Activated naive CD4-positive, alpha-beta T cell treated with anti-CD3 and anti-CD28 coated beads for 36 hours (primary cell): ENCODE data around the gene PEX11G. TPM values are rescaled to one million over a fixed set of nuclear protein-coding genes. Genes with fewer than 3 reads are reported as not detected.

Experiments used
- CTCF ChIA-PET: fragments of 350-600 bp; sonication (Branson Sonifier 250); formaldehyde crosslinking; loops from one replicate; lab custom pipeline; 2021; ENCODE audit warnings: antibody characterized with exemption; lab: Charles Lee
- DNase-seq: peaks from one replicate; pipeline ENCODE4 v3.0.0-alpha.2; 2020
- H3K27ac Mint-ChIP-seq: one replicate; pipeline ENCODE4 v1.8.0; 2021; ENCODE audit warnings: mild to moderate bottlenecking, mixed read lengths
- H3K27me3 Mint-ChIP-seq: one replicate; pipeline ENCODE4 v1.8.0; 2021; ENCODE audit warnings: low read depth, mixed read lengths
- H3K36me3 Mint-ChIP-seq: one replicate; pipeline ENCODE4 v1.8.0; 2021; ENCODE audit warnings: low read depth, mixed read lengths
- H3K4me1 Mint-ChIP-seq: one replicate; pipeline ENCODE4 v1.8.0; 2021; ENCODE audit warnings: low read depth, mixed read lengths
- H3K4me3 Mint-ChIP-seq: one replicate; pipeline ENCODE4 v1.8.0; 2021; ENCODE audit warnings: mild to moderate bottlenecking, moderate library complexity, mixed read lengths
- H3K9me3 Mint-ChIP-seq: one replicate; pipeline ENCODE4 v1.8.0; 2021; ENCODE audit warnings: mixed read lengths
- intact Hi-C: fragments of 100-400 bp; cut with micrococcal nuclease; formaldehyde crosslinking; loops from one replicate; pipeline ENCODE4 v1.15.1; 2023
- total RNA-seq, 2 experiments: library from RNA; stranded (reverse); gene quantifications; one replicate each; pipeline ENCODE4 v1.2.3, GENCODE V29; 2021

The PEX11G gene
- total RNA-seq, 2 experiments from 2014 or later: 0.86 to 1.1 TPM

DNA sequence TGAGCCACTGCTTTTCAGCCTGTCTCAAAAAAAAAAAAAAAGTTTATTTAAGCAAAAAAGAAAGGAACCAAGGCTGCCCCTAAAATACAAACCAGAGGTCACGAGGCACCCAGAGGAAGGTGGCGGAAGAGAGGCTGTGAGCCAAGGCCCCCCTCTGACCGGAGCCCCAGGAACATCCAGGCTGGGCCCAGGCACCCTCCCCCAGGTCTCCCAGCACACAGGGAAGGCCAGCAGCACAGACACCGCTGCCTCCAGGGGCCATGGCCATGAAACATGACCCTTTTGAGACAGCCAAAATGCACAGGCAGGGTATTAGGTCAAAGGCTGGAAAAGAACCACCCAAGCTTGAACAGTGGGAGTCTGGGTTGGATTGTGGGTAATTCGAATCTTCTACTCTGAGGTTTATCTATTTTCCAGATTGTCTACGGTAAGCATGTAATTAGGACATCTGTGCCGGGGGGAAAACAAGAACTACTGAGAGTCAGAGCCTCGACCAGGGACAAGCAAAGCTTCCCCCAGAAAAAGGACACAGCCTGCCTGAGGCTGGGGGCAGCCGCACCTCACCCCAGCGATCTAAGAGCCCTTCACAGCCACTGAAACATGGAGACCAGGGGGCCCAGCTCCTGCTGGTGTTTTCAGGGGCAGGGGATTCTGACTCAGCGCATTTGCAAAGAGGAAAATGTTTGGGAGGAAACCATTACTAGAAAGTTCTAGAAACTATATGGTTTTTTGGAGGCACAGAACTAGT is 8.4 kb downstream of the PEX11G start:
- no peak for DNase-seq
- Mint-ChIP-seq H3K4me1 (peaks cover 5% of the 10 kb centered on the region), H3K36me3 (no peaks in the 10 kb centered on the region), H3K4me3 (no peak overlapping the region), H3K27me3 (no peaks in the 10 kb centered on the region), H3K27ac (no peak overlapping the region), H3K9me3 (no peaks in the 10 kb centered on the region)
- CTCF ChIA-PET: no interaction called here
- intact Hi-C loops: no loop called here

- DNase-seq: no peak
- no peak overlapping the region for H3K4me3 Mint-ChIP-seq
- H3K36me3 Mint-ChIP-seq: no peaks in the 10 kb centered on the region
- no peaks in the 10 kb centered on the region for H3K27me3 Mint-ChIP-seq
- H3K27ac Mint-ChIP-seq: no peak overlapping the region
- H3K4me1 Mint-ChIP-seq: peaks cover 5% of the 10 kb centered on the region
- intact Hi-C loops: no loop called here
- CTCF ChIA-PET: no interaction called here
- H3K9me3 Mint-ChIP-seq: no peaks in the 10 kb centered on the region
Measured at GRCh38 chr19:7478843-7479227, 10.0 kb downstream of the PEX11G start.

GRCh38 chr19:7478173-7478842 is 10.5 kb downstream of the PEX11G start:
- CTCF ChIA-PET: no interaction called here
- Mint-ChIP-seq H3K9me3 (no peaks in the 10 kb centered on the region), H3K27ac (no peak overlapping the region), H3K27me3 (no peaks in the 10 kb centered on the region), H3K36me3 (no peaks in the 10 kb centered on the region), H3K4me3 (no peak overlapping the region), H3K4me1 (peaks cover 4% of the 10 kb centered on the region)
- DNase-seq: no peak
- intact Hi-C loops: no loop called here

DNA sequence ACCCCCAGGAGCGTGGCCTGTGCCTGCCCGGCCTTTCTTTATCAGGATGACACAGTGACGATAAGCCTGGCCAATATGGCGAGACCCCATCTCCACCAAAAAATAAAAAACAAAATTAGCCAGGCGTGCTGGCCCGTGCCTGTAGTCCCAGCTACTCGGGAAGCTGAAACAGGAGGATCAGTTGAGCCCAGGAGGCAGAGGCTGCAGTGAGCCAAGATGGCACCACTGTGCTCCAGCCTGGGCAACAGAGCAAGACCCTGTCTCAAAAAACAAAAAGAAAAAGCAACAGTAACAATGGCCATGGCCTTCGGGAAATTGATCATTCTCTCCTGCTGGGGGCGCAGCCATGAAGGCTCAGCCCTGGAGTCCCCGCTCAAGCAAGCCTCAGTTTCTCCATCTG is 11.1 kb downstream of the PEX11G start:
- no peaks in the 10 kb centered on the region for H3K36me3 Mint-ChIP-seq
- no peaks in the 10 kb centered on the region for H3K4me1 Mint-ChIP-seq
- CTCF ChIA-PET: no interaction called here
- H3K27me3 Mint-ChIP-seq: no peaks in the 10 kb centered on the region
- intact Hi-C loops: no loop called here
- DNase-seq: no peak
- H3K9me3 Mint-ChIP-seq: no peaks in the 10 kb centered on the region
- no peak overlapping the region for H3K27ac Mint-ChIP-seq
- no peak overlapping the region for H3K4me3 Mint-ChIP-seq

DNA sequence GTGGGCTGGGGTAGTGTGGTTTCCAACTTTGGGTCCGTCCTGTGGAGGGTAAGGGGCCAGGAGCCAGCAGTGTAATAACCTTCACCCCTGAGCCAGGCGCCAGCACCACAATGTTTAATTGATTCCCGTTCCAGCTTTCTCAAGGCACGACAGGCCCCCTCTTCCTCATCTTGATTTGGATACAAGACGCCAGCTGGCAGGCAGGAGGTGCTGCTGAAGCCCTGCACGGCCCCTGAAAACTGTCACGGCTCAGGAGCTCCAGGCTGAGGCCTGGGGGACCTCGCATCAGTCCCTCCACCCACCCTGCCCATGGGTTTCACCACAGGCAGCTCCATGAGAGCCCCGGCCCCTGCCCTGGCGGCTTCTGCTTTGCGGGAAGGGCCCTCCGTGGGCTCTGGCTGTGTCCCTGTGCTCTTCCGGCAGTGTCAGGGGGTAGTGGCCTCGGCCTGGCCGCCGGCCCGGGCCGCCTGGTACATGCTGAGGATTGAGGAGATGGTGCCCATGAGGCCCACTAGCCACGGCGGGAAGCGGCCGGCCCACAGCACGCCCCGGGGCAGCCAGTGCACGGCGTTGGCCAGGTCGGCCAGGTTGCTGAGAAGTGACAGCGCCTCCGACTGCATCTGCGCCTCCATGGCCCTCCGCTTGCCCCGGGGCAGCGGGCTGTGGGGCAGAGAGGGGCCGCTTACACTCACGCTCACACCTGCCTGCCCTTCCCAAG is 11.9 kb downstream of the PEX11G start:
- Mint-ChIP-seq H3K27me3 (no peaks in the 10 kb centered on the region), H3K27ac (no peak overlapping the region), H3K36me3 (no peaks in the 10 kb centered on the region), H3K4me3 (no peak overlapping the region), H3K4me1 (no peaks in the 10 kb centered on the region), H3K9me3 (no peaks in the 10 kb centered on the region)
- DNase-seq: no peak
- intact Hi-C loops: no loop called here
- CTCF ChIA-PET: no interaction called here

- no peaks in the 10 kb centered on the region for H3K36me3 Mint-ChIP-seq
- H3K4me3 Mint-ChIP-seq: no peak overlapping the region
- H3K9me3 Mint-ChIP-seq: no peaks in the 10 kb centered on the region
- DNase-seq: no peak
- H3K27me3 Mint-ChIP-seq: no peaks in the 10 kb centered on the region
- CTCF ChIA-PET: no interaction called here
- H3K27ac Mint-ChIP-seq: no peak overlapping the region
- no peaks in the 10 kb centered on the region for H3K4me1 Mint-ChIP-seq
- intact Hi-C loops: no loop called here
Measured at GRCh38 chr19:7476241-7476640, 12.6 kb downstream of the PEX11G start.

DNA sequence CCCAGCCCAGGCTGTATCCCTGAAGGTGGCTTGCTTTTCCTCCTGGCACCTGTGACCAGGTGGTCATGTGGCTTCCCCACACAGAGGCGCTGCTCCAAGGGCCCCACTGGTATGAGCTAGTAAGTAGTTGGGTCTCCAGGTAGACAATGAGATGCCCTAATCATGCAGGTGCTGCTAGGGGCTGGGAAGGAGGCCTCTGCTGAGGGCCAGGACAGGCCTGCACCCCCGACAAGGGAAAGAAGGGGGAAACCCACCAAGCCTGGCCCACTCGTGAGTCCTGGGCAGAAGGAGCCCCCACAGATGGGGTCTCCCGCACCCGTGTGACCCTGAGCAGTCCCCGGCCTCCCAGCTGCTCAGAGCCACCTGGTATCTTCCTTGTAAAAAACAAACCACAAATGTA is 13.2 kb downstream of the PEX11G start:
- intact Hi-C loops: no loop called here
- H3K9me3 Mint-ChIP-seq: no peaks in the 10 kb centered on the region
- no peaks in the 10 kb centered on the region for H3K36me3 Mint-ChIP-seq
- DNase-seq: no peak
- CTCF ChIA-PET: no interaction called here
- H3K4me1 Mint-ChIP-seq: no peaks in the 10 kb centered on the region
- H3K27ac Mint-ChIP-seq: no peak overlapping the region
- H3K4me3 Mint-ChIP-seq: no peak overlapping the region
- H3K27me3 Mint-ChIP-seq: no peaks in the 10 kb centered on the region

DNA sequence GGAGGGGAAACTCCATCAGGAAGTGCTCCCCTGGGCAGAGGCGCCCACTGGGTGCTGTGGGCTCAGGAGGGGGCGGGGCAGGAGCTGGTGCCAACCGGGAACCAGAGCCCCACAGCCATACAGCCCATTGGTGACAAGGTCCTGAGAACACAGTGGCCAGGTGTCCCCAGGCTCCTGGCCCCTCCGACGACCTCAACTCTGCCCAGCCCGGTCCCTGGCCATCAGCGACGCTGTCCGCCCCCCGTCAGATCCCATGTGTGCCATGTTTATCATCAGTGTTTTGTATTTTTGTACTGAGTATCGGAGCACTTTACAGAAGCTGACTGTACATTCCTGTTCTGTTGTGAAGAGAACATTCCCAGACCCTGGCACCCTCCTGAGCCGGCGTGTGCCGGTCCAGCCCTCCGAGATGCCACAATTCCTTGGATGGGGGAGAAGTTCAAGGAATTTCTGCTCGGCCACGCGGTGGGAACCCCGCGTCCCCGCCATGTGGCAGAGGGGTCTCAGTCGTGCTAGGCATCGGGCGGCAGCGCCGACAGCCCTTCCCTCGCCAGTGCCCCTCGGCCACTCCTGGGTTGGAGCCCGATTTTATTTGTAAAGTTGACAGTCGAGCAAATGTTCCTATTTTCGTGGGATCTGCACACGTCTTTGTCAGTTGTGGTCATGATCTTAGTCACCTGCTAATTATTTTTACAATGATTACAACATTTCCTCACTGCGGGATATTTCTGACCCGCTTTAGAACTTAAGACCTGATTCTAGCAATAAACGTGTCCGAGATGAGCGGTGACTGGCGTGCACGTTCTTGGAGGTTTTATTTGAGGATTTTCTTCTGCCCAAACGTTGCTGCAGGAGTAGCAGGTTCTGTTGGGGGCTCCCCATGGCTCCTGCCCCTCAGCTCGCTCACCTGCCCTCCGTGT is 16.9 kb downstream of the PEX11G start:
- H3K9me3 Mint-ChIP-seq: no peaks in the 10 kb centered on the region
- no peak overlapping the region for H3K4me3 Mint-ChIP-seq
- H3K27me3 Mint-ChIP-seq: no peaks in the 10 kb centered on the region
- CTCF ChIA-PET: no interaction called here
- H3K4me1 Mint-ChIP-seq: no peaks in the 10 kb centered on the region
- DNase-seq: no peak
- no peak overlapping the region for H3K27ac Mint-ChIP-seq
- H3K36me3 Mint-ChIP-seq: peaks cover 3% of the 10 kb centered on the region
- intact Hi-C loops: no loop called here

DNA sequence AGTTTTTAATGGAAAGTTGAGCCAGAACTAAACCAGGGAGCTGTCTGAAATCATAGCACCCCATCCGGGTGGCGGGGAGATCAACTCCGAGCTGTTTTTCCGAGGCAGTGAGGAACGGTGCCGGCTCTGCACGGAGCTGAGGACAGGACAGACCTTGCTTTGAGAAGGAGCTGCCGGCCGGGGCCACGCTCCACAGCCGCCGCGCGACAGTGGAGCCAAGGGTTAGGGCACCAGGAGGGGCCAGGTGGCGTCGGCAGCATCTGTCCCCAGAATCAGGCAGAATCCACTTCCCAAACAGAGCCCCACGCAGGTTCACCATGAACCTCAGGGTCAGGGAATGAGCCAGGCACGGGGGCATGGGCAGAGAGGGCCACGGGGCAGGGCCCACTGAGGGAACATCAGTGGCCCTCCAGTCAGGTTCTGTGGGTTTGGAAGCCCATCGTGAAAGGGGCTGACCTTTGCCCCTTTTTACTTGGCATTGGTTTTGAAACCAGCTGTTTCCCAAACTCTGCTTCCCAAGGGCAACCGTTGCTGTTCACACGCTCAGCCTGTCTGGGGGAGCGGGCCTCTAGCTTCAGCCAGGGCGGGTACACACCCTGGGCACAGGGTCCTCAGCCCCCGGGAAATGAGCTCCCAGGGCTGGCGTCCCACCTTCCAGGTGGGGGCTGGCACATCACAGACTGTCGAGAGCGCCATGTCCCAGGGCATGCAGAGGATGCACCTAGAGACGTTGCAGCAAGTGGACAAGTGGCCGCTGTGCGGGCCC is 18.1 kb downstream of the PEX11G start:
- CTCF ChIA-PET: no interaction called here
- H3K27ac Mint-ChIP-seq: no peak overlapping the region
- no peaks in the 10 kb centered on the region for H3K27me3 Mint-ChIP-seq
- no peaks in the 10 kb centered on the region for H3K4me1 Mint-ChIP-seq
- H3K9me3 Mint-ChIP-seq: no peaks in the 10 kb centered on the region
- no peak overlapping the region for H3K4me3 Mint-ChIP-seq
- DNase-seq: no peak
- intact Hi-C loops: no loop called here
- H3K36me3 Mint-ChIP-seq: peaks cover 3% of the 10 kb centered on the region

GRCh38 chr19:7469669-7470285 is 19.1 kb downstream of the PEX11G start:
- H3K4me1 Mint-ChIP-seq: no peaks in the 10 kb centered on the region
- no peak overlapping the region for H3K4me3 Mint-ChIP-seq
- no peak overlapping the region for H3K27ac Mint-ChIP-seq
- peaks cover 3% of the 10 kb centered on the region for H3K36me3 Mint-ChIP-seq
- no peaks in the 10 kb centered on the region for H3K27me3 Mint-ChIP-seq
- intact Hi-C loops: no loop called here
- CTCF ChIA-PET: interaction anchor here (0.6 kb wide), 1 partner anchor 98 kb away, joined by 3 read pairs; no protein-coding TSS in a partner anchor
- no peak for DNase-seq
- H3K9me3 Mint-ChIP-seq: no peaks in the 10 kb centered on the region

DNA sequence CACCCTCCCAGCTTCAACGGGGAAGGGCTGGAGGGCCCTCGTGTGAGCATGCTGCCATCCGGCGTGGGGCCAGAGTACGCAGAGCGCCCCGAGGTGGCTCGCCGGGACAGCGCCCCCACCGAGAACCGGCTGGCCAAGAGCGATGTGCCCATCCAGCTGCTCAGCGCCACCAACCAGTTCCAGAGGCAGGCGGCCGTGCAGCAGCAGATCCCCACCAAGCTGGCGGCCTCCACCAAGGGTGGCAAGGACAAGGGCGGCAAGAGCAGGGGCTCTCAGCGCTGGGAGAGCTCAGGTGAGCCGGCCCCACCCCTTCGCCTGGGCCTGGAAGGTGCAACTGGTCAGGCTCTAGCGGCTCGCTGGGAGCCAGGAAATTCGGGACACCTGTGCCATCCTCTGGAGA is 20.0 kb downstream of the PEX11G start:
- intact Hi-C loops: no loop called here
- CTCF ChIA-PET: no interaction called here
- no peaks in the 10 kb centered on the region for H3K9me3 Mint-ChIP-seq
- H3K4me1 Mint-ChIP-seq: no peaks in the 10 kb centered on the region
- no peak overlapping the region for H3K27ac Mint-ChIP-seq
- H3K36me3 Mint-ChIP-seq: peaks cover 5% of the 10 kb centered on the region
- no peak for DNase-seq
- no peak overlapping the region for H3K4me3 Mint-ChIP-seq
- no peaks in the 10 kb centered on the region for H3K27me3 Mint-ChIP-seq
